Measurements from ENCODE around the gene SHISAL2B.
"Not testable (repeated sequence)": the region's sequence is repeated elsewhere in the genome, so short reads cannot be mapped to it uniquely, and the experiment has no call there.

Gene SHISAL2B

GRCh38 chr5:64706074-64706473, 15.8 kb downstream of the SHISAL2B start:
- DNase-seq: not testable (repeated sequence)

GRCh38 chr5:64707191-64707590, 16.9 kb downstream of the SHISAL2B start:
- no peak for DNase-seq

- DNase-seq: not testable (repeated sequence)
Measured at GRCh38 chr5:64714495-64714894, 24.2 kb downstream of the SHISAL2B start.

- no peak for DNase-seq
Measured at GRCh38 chr5:64722588-64722987, 32.3 kb downstream of the SHISAL2B start.

GRCh38 chr5:64727150-64727549, 36.8 kb downstream of the SHISAL2B start:
- DNase-seq: no peak

- DNase-seq: no peak
Measured at GRCh38 chr5:64742411-64742810, 52.1 kb downstream of the SHISAL2B start.

GRCh38 chr5:64742821-64743220, 52.5 kb downstream of the SHISAL2B start:
- DNase-seq: no peak

- DNase-seq: no peak
Measured at GRCh38 chr5:64744914-64745313, 54.6 kb downstream of the SHISAL2B start.

- DNase-seq: no peak
Measured at GRCh38 chr5:64746446-64746845, 56.1 kb downstream of the SHISAL2B start.

GRCh38 chr5:64749385-64749784, 59.1 kb downstream of the SHISAL2B start:
- no peak for DNase-seq

- DNase-seq: no peak
Measured at GRCh38 chr5:64754066-64754465, 63.8 kb downstream of the SHISAL2B start.

- no peak for DNase-seq
Measured at GRCh38 chr5:64758901-64759300, 68.6 kb downstream of the SHISAL2B start.

GRCh38 chr5:64759960-64760660, 69.8 kb downstream of the SHISAL2B start:
- no peak for DNase-seq

GRCh38 chr5:64763948-64764503, 73.7 kb downstream of the SHISAL2B start:
- DNase-seq: no peak

GRCh38 chr5:64765804-64766504, 75.7 kb downstream of the SHISAL2B start:
- DNase-seq: peak; percentile 25

- no peak for DNase-seq
Measured at GRCh38 chr5:64766941-64767340, 76.6 kb downstream of the SHISAL2B start.
